Measurements from ENCODE around the gene BPIFB3. TPM values are rescaled to one million over a fixed set of nuclear protein-coding genes. Genes with fewer than 3 reads are reported as not detected.

Gene BPIFB3, protein sequence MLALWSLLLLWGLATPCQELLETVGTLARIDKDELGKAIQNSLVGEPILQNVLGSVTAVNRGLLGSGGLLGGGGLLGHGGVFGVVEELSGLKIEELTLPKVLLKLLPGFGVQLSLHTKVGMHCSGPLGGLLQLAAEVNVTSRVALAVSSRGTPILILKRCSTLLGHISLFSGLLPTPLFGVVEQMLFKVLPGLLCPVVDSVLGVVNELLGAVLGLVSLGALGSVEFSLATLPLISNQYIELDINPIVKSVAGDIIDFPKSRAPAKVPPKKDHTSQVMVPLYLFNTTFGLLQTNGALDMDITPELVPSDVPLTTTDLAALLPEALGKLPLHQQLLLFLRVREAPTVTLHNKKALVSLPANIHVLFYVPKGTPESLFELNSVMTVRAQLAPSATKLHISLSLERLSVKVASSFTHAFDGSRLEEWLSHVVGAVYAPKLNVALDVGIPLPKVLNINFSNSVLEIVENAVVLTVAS
- not detected for polyA plus RNA-seq (ENCODE audit: insufficient read length in 4 of 4)

DNA sequence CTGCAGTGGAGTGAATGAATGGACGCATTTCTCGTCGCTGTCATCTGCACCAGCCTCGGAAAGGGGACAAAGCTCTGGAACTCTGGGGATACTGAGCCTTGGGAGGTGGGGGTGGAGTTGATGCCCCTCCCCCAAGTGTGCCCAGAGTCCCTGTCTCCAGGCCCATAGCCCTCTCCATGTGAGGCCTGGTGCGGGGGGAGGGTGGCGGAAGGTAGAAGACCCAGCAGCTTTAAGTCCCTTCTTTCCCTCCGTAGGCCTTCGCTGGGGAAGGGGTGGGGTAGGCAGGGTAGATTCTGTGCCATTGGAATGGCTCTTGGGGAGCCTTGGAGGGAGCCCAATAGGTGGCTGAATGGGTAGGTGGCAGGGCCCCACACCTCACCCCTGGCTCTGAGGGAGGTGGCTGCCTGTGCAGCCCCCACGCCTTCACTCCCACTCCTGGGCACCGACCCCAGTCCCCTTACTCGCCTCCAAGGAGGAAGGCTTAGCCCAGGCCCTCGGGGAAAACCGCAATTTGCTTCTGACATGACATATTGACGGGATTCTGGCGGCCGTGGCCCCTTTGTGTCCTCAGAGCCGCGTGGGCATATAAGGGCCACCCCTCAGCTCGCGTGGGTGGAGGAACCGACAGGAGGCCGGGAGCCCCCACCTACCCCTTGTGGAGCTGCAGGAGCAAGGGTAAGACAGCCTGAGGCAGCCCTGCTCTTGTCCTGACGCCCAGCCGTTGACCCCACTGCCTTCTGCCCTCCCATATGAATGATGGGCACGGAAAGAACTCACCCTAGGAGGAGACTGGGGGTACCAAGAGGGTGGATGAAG is at the start of gene BPIFB3:
Gene BPIFB3, plus strand, starts transcription at position 613 of the 816 bp plus-strand sequence. CDS start 1,533 bp downstream, outside the sequence.
- DNase-seq (ENCODE audit: low read depth in 4 of 4, low spot score in 2 of 4), result no peak

DNA sequence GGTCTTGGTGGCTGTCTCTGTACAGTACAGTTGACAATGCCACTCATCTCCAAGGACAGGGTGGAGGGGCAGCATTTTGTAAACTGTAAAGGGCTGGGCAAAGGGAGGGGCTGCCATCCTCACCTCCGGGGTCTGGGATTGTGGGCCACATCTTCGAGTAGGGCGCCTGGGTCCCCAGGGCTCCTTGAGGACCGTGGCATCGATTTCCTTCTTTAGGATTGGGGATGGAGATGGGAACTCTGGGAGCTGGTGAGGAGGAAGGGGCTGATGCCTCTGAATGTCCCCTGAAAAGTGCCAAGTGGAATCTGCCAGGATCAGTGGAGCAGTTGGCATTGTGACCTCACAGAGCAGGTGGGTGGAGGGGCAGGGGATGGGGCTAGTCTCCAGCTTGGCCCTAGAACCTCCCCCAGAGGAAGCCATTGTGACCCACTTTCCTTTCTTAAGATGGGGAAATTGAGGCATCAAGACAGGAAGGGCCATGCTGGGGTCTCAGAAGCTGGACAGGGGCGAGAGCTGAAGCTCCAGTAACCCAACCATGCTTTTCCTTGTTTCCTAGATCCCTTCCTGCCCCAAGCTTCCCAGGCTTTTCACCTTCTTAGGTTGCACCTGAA is 49.5 kb upstream of the BPIFB3 start, which contains the start of gene SUN5:
Gene SUN5, minus strand, starts transcription at position 293 of the 611 bp plus-strand sequence. Its CDS starts 93 bp downstream, at position 200.
- DNase-seq (ENCODE audit: low read depth in 4 of 4, low spot score in 2 of 4), result no peak

DNA sequence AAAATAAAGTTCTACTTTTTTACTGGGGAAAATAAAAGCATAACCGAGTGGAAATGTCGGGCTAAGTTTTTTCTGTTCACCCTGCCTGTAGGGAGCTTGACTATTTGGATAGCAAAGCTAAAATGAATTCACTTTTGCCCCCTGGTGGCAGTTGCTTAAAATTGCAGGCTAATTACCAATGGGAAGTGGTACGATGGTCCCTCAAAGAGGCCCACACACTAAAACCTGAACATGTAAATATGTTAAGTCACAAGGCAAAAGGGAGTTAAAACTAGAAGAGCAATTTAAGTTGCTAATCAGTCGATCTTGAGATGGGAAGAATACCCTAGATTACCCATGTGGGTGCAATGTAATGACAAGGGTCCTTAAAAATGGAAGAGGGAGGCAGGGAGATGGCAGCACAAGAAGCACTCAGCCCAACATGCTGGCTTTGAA is 48.6 kb upstream of the BPIFB3 start:
- DNase-seq (ENCODE audit: low read depth in 4 of 4, low spot score in 2 of 4), result no peak

GRCh38 chr20:33005908-33006775 is 47.6 kb upstream of the BPIFB3 start:
- DNase-seq (ENCODE audit: low read depth in 4 of 4, low spot score in 2 of 4), result no peak

DNA sequence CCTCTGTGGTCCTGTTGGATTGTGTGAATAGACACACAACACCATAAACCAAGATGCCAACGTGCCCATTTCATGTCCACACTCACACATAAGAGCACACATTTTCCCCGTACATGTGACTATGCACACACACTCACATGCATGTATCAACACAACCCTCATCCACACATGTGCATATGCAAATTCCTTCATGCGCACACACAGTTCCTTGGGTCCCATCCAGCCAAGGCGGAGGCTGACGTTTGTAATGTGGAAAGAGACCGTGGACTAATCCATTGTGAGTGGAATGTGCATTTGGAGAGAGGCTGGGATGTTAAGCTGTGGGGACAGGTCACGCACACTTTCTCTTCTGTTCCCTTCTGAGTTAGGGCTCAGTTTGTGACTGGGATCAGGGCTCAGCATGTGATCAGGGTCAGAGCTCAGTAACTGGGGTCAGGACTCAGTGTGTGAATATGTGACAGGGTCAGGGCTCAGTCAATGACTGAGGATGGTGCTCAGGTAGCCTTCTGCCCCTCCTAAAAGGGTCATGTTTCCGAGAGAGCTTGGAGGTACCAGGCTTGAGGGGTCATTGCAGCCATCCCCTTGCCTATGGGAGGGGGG is 46.8 kb upstream of the BPIFB3 start:
- DNase-seq (ENCODE audit: low read depth in 4 of 4, low spot score in 2 of 4), result no peak

- no peak for DNase-seq (ENCODE audit: low read depth in 4 of 4, low spot score in 2 of 4)
Measured at GRCh38 chr20:33007376-33008335, 46.0 kb upstream of the BPIFB3 start, which contains the start of gene BPIFB2. Gene BPIFB2 (plus strand): TSS chr20:33007704. CDS start chr20:33008575, 871 bp downstream.

DNA sequence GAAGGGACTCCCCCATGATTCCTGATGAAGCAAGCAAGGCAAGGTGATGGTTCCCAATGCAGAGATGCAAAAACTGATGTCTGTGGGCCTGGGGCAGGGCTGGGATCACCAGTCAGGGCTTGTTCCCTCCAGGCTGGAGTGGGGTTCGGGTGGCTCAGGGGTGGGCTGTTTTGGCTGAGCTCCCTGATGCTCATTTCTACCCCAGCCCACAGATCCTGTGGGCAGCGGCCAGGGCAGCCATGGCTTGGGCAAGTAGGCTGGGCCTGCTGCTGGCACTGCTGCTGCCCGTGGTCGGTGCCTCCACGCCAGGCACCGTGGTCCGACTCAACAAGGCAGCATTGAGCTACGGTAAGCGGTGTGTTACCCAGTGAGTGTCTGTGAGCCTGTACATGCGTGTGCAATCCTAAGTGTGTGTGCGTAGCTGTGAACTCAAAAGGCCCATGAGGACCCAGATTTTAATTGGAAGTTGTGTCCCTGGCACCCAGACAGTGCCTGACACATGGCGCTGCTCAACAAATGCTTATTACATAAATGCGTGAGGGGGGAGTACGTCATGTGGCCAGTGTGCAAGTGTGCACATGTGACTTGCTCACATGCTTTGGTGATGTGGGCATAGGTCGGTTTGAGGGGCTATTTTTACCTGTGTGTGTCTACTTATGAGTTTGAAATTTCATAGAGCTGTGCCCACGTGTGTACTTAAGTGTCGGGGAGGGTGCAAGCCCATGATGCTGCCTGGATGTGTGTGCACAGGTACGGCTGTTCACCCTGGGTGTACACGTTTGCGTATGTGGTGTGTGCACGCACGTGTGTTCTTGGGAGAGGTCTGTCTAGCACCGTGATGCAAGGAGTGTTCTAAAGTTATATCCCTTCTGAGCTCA is 45.1 kb upstream of the BPIFB3 start:
- no peak for DNase-seq (ENCODE audit: low read depth in 4 of 4, low spot score in 2 of 4)

DNA sequence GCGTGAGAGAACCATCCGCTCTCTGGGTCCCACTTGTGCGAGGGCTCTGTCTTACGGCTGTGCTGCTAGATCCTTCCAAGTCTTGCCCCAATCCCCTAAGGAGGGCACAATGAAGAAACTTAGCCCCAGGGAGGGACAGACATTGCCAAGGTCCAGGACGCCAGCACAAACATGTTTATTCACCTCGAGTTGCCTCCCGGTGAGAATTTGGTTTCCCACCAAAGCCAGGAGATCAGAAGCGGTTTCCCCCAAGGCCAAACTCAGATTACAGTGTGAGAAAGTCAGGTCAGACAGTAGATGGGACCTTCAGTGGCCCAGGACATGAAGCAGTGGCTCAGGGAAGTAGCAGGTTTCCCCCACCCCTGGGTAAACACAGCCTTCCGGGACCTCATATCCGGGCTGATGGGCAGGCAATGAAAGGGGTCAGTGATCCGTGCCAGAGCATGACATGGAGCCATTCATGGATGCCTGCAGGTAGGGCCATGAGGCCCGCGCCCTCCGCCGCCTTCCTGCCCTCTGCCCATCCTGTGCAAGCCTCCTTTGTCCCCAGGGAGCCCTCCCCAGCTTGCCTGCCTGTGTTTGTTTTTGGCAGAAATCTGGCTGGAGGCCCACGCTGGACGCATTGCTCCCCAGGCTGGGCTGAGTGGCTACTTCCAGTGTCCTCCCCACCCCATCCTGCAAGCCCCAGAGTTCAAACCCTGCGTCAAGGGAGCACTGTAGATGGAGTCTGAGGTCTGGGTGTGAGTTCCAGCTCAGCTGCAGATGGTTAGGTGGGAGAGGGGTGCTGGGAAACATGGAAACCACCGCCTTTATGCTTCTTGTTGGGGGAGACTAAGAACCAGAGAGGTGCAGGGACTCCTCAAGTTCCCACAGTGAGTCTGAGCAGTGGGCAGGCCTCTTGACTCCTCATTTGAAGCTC is 44.2 kb upstream of the BPIFB3 start:
- DNase-seq (ENCODE audit: low read depth in 4 of 4, low spot score in 2 of 4), result peak in 1 of 4 donors; percentile 24

GRCh38 chr20:33010133-33010504 is 43.6 kb upstream of the BPIFB3 start:
- DNase-seq (ENCODE audit: low read depth in 4 of 4, low spot score in 2 of 4), result no peak

DNA sequence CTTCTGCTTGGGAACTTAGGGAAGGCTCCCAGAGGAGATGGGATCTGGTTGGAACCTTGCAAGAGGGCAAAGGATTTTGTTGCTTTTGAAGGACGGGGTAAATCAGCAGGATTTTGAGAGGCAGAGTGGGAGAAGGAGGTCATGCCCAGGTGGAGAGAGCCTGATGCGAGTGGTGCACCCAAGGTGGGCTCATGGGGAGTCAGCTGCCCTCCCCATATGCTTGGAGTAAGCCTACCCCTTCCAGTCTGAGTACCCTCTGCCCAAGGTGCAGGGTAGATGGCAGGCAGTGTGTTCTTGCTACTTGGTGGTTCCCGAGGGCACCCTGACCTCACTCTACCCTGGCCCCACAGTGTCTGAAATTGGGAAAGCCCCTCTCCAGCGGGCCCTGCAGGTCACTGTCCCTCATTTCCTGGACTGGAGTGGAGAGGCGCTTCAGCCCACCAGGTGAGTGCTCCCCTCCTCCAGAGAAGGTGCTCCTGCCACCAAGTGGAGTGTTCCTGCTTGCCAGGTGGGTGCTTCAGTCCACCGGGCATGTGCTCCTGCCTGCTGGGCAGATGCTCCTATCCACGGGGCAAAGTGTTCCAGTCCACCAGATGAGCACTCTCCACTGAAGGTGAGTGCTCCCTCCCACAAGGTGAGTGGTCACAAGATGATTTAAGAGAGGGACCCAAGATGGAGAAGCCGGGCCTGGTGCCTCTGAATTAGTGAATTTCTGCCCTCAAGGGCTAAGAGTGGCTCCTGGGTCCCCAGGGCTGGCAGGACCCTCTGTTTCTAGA is 42.8 kb upstream of the BPIFB3 start:
- DNase-seq (ENCODE audit: low read depth in 4 of 4, low spot score in 2 of 4), result no peak

DNA sequence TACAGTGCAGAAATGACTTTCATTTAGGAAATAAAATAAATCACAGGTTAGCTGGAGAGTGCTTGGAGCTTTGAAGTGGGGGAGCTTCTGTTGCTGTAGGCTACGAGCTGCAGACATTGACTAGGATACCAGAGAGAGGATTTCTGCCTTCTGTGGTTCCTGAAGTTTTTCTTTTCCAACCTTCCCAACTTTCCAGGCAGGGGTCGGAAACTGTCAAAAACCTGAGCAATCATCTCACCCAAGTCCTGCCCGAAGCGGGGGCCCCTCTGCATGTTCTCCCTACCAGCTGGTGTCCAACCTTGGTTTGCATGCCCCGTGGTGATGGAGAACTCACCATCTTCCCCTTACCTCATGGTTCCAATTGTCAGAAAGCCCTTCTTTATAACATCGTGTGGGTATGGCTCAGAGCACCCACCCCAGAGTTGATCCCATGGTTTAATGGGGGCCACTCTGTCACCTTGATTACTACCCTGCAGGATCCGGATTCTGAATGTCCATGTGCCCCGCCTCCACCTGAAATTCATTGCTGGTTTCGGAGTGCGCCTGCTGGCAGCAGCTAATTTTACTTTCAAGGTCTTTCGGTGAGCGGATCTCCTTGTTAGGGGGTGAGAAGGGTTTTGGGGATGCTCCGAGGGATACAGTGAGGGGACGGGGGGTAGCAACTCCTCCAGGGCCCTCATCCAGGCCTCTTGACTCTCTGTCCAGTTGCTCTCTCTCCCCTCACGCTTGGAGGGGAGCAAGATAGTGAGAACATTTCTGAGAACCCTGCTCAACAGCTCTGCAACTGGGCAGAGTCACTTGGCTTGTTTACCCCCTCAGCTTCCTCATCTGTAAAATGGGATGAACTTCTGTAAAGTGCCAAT is 41.1 kb upstream of the BPIFB3 start:
- no peak for DNase-seq (ENCODE audit: low read depth in 4 of 4, low spot score in 2 of 4)

- DNase-seq (ENCODE audit: low read depth in 4 of 4, low spot score in 2 of 4), result no peak
Measured at GRCh38 chr20:33013701-33014326, 39.9 kb upstream of the BPIFB3 start.

- DNase-seq (ENCODE audit: low read depth in 4 of 4, low spot score in 2 of 4), result no peak
Measured at GRCh38 chr20:33014336-33015113, 39.2 kb upstream of the BPIFB3 start.
